GM06990 (cell line): ENCODE results near the gene ARF3.

Source experiments
- DNase-seq: peaks from one replicate; pipeline ENCODE4 v3.0.0-alpha.2; 2011; ENCODE audit not compliant: insufficient read length; ENCODE audit errors: extremely low read depth
- H3K27me3 ChIP-seq: replicated peaks from 2 replicates; pipeline ENCODE4 v1.6.0; 2011; ENCODE audit warnings: low read length; ENCODE audit not compliant: control insufficient read depth, insufficient read depth
- H3K36me3 ChIP-seq: 2 replicates; pipeline ENCODE4 v1.5.1; 2011; ENCODE audit warnings: low read length; ENCODE audit not compliant: control insufficient read depth, insufficient read depth
- H3K4me3 ChIP-seq: replicated peaks from 2 replicates; pipeline ENCODE4 v1.5.1; 2011; ENCODE audit warnings: low read depth, mild to moderate bottlenecking, control low read depth, low read length
- TF ChIP-seq, protein P1 (sequence below): IDR thresholded peaks from 2 replicates; pipeline ENCODE4 v1.5.1; 2011; ENCODE audit warnings: low read length, control low read depth, mild to moderate bottlenecking, inconsistent platforms; ENCODE audit not compliant: insufficient read depth, poor library complexity, severe bottlenecking

Gene ARF3

DNA sequence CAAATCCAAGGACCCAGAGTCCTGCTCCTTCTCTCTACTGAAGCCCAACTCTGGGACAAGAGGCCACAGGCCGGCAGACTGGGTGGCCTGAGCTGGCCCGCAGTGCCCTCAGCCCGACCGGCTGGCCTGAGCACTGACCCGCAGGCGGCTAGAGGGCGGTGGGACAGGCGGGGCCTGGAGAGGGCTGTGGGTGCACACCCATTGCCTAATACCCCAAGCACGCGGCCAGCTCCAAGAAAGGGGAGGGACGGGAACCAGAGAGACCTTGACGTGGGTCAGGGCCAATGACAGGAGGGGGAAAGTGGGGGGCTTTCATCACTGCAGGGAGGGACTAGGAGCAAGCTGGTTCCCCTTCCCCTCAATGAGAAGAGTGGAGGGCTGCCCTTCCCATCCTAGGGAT lies 16.2 kb upstream of the ARF3 start:
- no peak for DNase-seq
- Histone ChIP-seq H3K4me3 (no peak overlapping the region), H3K36me3 (no peaks in the 10 kb centered on the region), H3K27me3 (peaks cover 11% of the 10 kb centered on the region)
- TF ChIP-seq, protein P1, sequence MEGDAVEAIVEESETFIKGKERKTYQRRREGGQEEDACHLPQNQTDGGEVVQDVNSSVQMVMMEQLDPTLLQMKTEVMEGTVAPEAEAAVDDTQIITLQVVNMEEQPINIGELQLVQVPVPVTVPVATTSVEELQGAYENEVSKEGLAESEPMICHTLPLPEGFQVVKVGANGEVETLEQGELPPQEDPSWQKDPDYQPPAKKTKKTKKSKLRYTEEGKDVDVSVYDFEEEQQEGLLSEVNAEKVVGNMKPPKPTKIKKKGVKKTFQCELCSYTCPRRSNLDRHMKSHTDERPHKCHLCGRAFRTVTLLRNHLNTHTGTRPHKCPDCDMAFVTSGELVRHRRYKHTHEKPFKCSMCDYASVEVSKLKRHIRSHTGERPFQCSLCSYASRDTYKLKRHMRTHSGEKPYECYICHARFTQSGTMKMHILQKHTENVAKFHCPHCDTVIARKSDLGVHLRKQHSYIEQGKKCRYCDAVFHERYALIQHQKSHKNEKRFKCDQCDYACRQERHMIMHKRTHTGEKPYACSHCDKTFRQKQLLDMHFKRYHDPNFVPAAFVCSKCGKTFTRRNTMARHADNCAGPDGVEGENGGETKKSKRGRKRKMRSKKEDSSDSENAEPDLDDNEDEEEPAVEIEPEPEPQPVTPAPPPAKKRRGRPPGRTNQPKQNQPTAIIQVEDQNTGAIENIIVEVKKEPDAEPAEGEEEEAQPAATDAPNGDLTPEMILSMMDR, result no peak

- no peak overlapping the region for H3K4me3 ChIP-seq
- H3K27me3 ChIP-seq, result peaks cover 9% of the 10 kb centered on the region
- DNase-seq, result no peak
- H3K36me3 ChIP-seq, result no peaks in the 10 kb centered on the region
- TF ChIP-seq, protein P1, result no peak
Measured at GRCh38 chr12:48972952-48973483, 15.7 kb upstream of the ARF3 start.

DNA sequence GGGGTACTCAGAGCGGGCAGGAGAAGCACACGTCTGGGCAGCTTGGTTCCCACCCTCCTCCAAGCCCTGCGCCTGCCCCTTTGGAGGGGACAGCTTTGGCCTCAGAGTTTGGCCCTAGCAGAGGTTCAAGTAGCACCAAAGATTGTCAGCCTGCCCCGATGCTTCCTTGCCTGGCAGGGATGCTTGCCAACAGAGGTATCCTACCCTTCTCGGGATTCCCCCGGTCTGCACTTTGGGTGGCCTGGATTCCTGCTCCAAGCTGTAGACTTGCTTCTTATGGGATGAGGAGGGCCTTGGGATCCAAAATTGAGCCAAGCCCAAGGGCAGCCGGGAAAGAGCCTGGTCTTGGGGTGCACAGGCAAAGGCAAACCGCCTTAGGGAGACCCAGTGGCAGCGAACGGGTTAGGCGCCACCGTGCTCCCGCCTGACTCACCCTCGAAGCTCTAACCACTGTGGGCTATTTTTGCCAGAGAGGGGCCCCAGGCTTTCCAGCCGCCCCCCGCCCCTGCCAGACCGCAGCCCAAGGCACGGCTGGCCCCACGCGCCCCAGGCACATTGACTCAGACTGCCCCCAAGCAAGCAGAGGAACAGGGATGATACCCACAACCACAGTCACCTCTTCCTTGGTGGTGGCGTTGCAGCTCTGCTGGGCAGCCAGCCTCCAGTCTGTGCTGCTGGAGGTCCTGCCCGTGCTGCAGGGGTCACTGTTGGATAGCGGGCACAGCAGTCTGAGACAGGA lies 15.1 kb upstream of the ARF3 start:
- TF ChIP-seq, protein P1, result peak; percentile 18
- DNase-seq, result no peak
- Histone ChIP-seq H3K27me3 (peaks cover 9% of the 10 kb centered on the region), H3K4me3 (no peak overlapping the region), H3K36me3 (no peaks in the 10 kb centered on the region)

GRCh38 chr12:48970702-48971334 lies 13.5 kb upstream of the ARF3 start:
- Histone ChIP-seq H3K27me3 (peaks cover 9% of the 10 kb centered on the region), H3K36me3 (no peaks in the 10 kb centered on the region), H3K4me3 (no peak overlapping the region)
- TF ChIP-seq, protein P1, result no peak
- no peak for DNase-seq

DNA sequence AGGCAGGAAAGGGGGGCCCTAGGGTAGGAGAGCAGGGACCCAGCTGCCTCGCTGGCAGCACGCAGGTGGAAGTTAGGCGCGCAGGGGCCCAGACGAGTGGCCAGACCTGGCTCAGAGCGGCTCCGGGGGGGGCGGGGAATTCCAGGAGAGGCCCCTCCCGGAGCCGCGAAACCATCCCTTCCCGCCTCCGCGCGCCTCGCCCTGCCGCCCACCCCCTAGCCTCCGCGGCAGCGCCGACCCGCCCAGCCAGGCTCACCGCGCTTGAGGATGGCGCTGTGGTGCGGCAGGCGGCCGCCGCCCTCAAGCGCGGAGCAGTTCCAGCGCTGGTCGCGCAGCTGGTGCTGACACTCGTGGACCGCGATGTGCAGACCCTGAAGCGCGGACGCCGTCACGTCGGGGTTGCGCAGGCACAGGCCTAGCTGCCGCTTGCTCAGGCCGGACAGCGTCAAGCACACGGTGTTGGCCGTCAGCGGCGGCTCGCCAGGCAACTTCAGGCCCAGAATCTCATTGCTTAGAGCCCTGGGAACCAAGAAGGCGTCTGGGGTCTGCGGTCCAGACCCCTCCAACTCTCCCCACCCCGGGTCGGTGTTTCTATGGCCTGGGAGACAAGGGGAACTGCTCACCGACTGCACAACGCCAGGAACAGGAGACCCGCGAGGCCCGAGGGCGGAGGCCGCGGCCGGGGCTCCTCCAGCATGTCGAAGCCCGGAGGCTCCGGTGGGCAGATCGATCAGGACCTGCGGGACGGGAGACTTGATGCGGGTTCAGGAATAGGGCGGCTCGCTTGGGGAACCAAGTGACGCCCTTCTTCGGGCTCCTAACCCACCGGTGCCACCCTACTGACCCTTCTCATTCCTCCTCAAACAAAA lies 12.8 kb upstream of the ARF3 start:
- no peaks in the 10 kb centered on the region for H3K36me3 ChIP-seq
- H3K27me3 ChIP-seq, result peaks cover 9% of the 10 kb centered on the region
- peak; percentile 63 for DNase-seq
- H3K4me3 ChIP-seq, result no peak overlapping the region; the same call in 1 of the 2 replicates
- TF ChIP-seq, protein P1, result peak; percentile 6
